Measurements from ENCODE around the gene CLCNKB. TPM values are rescaled to one million over a fixed set of nuclear protein-coding genes. Genes with fewer than 3 reads are reported as not detected.

CLCNKB gene
- total RNA-seq, 1 donor from 2014 or later = 0.18 TPM

DNA sequence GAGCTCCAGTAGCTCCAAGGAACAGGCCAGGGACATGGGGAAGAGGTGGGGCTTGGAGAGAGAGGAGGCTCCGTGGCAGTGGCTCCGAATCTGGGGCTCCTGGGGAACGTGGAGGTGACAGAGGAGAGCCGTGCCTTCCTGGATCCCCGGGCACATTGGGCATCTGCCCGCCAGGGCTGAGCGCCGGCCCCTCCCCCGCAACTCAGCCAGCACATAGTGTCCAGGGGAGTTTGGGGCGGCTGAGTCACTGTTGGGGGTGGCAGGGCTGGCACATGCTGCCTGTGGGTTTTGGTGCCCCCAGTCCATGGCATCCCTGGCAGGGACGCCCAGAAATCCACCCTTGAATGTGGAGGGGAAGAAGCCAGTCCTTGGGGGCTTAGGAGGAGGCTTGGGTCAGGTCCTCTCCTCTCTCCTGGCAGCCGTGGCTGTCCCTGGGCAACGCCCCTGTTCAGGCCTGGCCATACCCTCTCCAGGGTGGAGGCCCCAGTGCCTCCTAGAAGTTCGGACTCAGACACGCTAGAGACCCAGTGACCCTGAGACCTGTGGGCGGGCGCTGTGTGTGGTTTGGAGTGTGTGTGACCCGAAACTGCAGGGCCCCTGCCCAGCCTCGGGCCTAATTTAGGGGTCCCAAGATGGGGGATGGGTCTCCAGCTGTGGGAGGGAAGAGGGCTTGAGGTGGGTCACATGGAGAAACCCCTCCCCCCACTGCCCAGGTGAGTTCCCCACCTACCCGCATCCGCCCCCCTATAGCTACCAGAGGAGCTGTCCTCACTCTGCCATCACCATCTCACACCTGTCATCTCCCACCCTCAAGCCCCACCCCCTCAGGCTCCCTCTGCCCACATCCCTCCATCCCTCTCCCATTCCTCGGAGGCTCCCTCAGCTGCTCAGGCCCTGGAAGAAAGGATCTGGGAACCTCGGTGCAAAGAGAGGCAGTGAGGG, 27.4 kb upstream of the CLCNKB start:
- no peak for ATAC-seq
- Histone ChIP-seq H3K27ac (no peak overlapping the region), H3K4me1 (peaks cover 49% of the 10 kb centered on the region)

GRCh38 chr1:16017076-16017460, 26.5 kb upstream of the CLCNKB start:
- Histone ChIP-seq H3K4me3 (peak overlapping the region; percentile 37), H3K36me3 (no peaks in the 10 kb centered on the region), H3K27ac (peak overlapping the region; percentile 79), H3K4me1 (peaks cover 47% of the 10 kb centered on the region), H3K9me3 (no peaks in the 10 kb centered on the region), H3K27me3 (ENCODE audit: low read depth) (no peaks in the 10 kb centered on the region)
- no peak for TF ChIP-seq CTCF (IDR thresholded peaks at IDR 0.05)
- no peak for DNase-seq
- intact Hi-C loops (cut with DNase I) = no loop called here
- ATAC-seq = no peak

More for the DNA sequence above, 27.4 kb upstream of the CLCNKB start:
- Histone ChIP-seq H3K9me3 (no peaks in the 10 kb centered on the region), H3K4me3 (no peak overlapping the region), H3K36me3 (no peaks in the 10 kb centered on the region), H3K27me3 (ENCODE audit: low read depth) (no peaks in the 10 kb centered on the region)
- DNase-seq = no peak
- TF ChIP-seq CTCF (IDR thresholded peaks at IDR 0.05) = no peak
- intact Hi-C loops (cut with DNase I) = no loop called here

DNA sequence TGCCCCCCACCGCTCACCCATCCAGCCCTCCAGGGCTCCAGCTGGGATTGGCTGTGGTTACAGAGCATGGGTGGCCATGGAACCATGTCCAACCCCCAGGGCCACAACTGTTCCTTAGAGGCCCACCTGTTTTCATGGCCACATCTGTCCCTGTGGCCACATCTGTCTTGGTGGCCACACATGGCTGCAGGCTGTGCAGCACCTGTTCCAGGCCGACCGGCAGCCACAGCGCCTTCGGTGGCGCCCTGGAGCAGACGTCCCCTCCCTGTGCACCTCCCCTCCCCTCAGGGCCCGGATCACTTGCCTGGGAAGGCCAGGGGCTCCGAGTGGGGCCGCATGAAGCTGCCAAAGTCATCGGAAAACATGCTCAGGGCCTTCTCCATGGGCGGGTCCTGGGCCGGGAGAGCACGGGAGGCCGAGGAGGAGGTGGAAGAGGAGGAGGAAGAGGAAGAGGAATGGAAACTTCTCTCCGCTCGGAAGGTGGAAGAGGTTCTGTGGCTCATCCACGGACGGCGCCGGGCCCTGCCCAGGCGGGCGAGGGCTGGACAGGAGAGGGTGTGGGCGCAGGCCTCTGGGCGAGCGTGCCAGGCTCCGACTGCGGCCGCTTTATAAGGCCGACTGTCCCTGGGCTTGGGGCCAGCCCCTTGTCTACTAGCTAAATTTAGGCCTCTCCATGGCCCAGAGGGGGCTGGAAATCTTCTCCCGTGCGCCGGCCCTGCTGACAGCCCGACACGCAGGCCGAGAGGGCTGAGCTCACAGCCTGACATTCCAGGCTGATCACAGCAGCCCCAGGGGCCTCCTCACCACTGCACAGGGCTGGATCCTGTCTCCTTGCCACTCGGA, 25.9 kb upstream of the CLCNKB start, which contains the start of gene HSPB7:
Gene HSPB7, minus strand, starts transcription at position 583 of the 843 bp plus-strand sequence. Its CDS starts 80 bp downstream, at position 503.
- no peaks in the 10 kb centered on the region for H3K36me3 ChIP-seq
- peak within 1 kb of the TSS; percentile 79 for H3K27ac ChIP-seq
- H3K9me3 ChIP-seq = no peaks in the 10 kb centered on the region
- peak within 1 kb of the TSS; percentile 37 for H3K4me3 ChIP-seq
- peaks cover 41% of the 10 kb centered on the region for H3K4me1 ChIP-seq
- intact Hi-C loops (cut with DNase I) = no loop called here
- H3K27me3 ChIP-seq (ENCODE audit: low read depth) = no peaks in the 10 kb centered on the region
- TF ChIP-seq CTCF (IDR thresholded peaks at IDR 0.05) = no peak
- ATAC-seq = peak; percentile 61 to 65
- peak; percentile 69 for DNase-seq

DNA sequence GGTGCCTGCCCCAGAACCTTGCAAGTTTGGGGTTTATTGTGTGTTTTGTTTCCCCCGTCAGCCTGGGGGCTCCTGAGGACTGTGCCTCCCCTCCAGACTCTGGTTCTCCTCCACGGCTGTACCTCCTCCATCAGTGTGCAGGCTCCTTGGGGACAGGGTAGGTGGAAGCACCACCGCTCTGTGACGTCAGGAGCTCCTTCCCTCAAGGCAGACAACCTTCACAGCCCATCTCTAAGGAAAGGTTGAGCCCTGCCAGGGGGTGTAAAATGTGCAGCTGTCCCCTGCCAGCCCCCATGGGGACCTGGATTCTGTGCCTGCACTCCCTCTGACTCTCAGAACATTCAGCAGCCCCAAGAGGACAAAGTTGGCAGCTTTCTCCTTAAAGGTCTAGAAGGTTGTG, 25.3 kb upstream of the CLCNKB start:
- ATAC-seq (no peak), DNase-seq (no peak)
- no peak for TF ChIP-seq CTCF (IDR thresholded peaks at IDR 0.05)
- H3K36me3 ChIP-seq = no peaks in the 10 kb centered on the region
- intact Hi-C loops (cut with DNase I) = no loop called here
- peak overlapping the region; percentile 79 for H3K27ac ChIP-seq
- H3K4me1 ChIP-seq = peaks cover 36% of the 10 kb centered on the region
- H3K27me3 ChIP-seq (ENCODE audit: low read depth) = no peaks in the 10 kb centered on the region
- H3K4me3 ChIP-seq = peak overlapping the region; percentile 37
- no peaks in the 10 kb centered on the region for H3K9me3 ChIP-seq
